Natural killer cell (primary cell): ENCODE measurements around the gene CLIP2. TPM values are rescaled to one million over a fixed set of nuclear protein-coding genes. Genes with fewer than 3 reads are reported as not detected.

Experiments
- ATAC-seq, 3 donors: fragments of 150-1000 bp in 2 of 3; fragments of 200-7000 bp in 1 of 3; cut with Tn5 transposase; 1 replicate in 1 of 3; 2 replicates in 2 of 3; pipeline ENCODE4 v1.10.0; 2021; ENCODE audit warnings: mild to moderate bottlenecking in 2 of 3, moderate library complexity in 2 of 3
- DNase-seq, 2 donors: peaks; one replicate each; pipeline versions ENCODE4 v3.0.0 to v3.0.0-alpha.2; 2013 to 2021; ENCODE audit warnings: mixed read lengths in 1 of 2
- H3K27ac ChIP-seq: one replicate; pipeline ENCODE4 v1.5.1; 2013; ENCODE audit warnings: mild to moderate bottlenecking, low read length
- H3K27me3 ChIP-seq: one replicate; pipeline ENCODE4 v1.6.1; 2013; ENCODE audit warnings: low read length; ENCODE audit not compliant: control insufficient read depth, insufficient read depth
- H3K36me3 ChIP-seq: one replicate; pipeline ENCODE4 v1.6.1; 2013; ENCODE audit warnings: low read length; ENCODE audit not compliant: control insufficient read depth, insufficient read depth
- H3K4me1 ChIP-seq: one replicate; pipeline ENCODE4 v1.6.1; 2013; ENCODE audit warnings: low read length; ENCODE audit not compliant: control insufficient read depth, insufficient read depth
- H3K4me3 ChIP-seq: one replicate; pipeline ENCODE4 v1.5.1; 2013; ENCODE audit warnings: low read length
- H3K9me3 ChIP-seq: one replicate; pipeline ENCODE4 v1.6.1; 2013; ENCODE audit warnings: low read length; ENCODE audit not compliant: control insufficient read depth, insufficient read depth
- H3K27ac Mint-ChIP-seq, 2 donors: one replicate each; pipeline ENCODE4 v1.8.0; 2022; ENCODE audit warnings: mild to moderate bottlenecking in 2 of 2, mixed read lengths in 2 of 2, moderate library complexity in 1 of 2
- H3K27me3 Mint-ChIP-seq, 2 donors: one replicate each; pipeline ENCODE4 v1.8.0; 2022; ENCODE audit warnings: low read depth in 2 of 2, mixed read lengths in 2 of 2
- H3K36me3 Mint-ChIP-seq: one replicate; pipeline ENCODE4 v1.8.0; 2022; ENCODE audit warnings: mixed read lengths
- H3K4me1 Mint-ChIP-seq, 2 donors: one replicate each; pipeline ENCODE4 v1.8.0; 2022; ENCODE audit warnings: mixed read lengths in 2 of 2
- H3K4me3 Mint-ChIP-seq: one replicate; pipeline ENCODE4 v1.8.0; 2022; ENCODE audit warnings: mild to moderate bottlenecking, moderate library complexity, mixed read lengths
- H3K9me3 Mint-ChIP-seq, 2 donors: one replicate each; pipeline ENCODE4 v1.8.0; 2022; ENCODE audit warnings: mixed read lengths in 2 of 2
- CTCF ChIP-seq: fragments of 200-600 bp; IDR thresholded peaks from one replicate; pipeline ENCODE4 v1.8.0; 2022; ENCODE audit warnings: antibody characterized with exemption
- WGBS: methylation state at CpG from one replicate; pipeline ENCODE4 v1.1.7; 2013; ENCODE audit warnings: missing lambda C conversion rate; ENCODE audit not compliant: insufficient coverage; 5-methylcytosine and 5-hydroxymethylcytosine counted together
- intact Hi-C: fragments of 100-400 bp; cut with micrococcal nuclease; formaldehyde crosslinking; loops from one replicate; pipeline ENCODE4 v1.14.2; 2022
- total RNA-seq, 4 donors: library from RNA; stranded (reverse); fragments of 120-200 nt in 1 of 4; gene quantifications; one replicate each; pipeline versions ENCODE4 v1.2.3 to v1.2.4, GENCODE V29; 2013 to 2022

The CLIP2 gene
- total RNA-seq, 3 donors from 2014 or later (not counting 1 experiment from before 2014, with no cell fraction given), result 8.5 to 14.7 (median 10.5) TPM

- H3K9me3 ChIP-seq, result no peaks in the 10 kb centered on the region
- Mint-ChIP-seq H3K36me3 (no peaks in the 10 kb centered on the region), H3K4me3 (peak overlapping the region; percentile 87), H3K4me1 (peaks cover 16 to 25% of the 10 kb centered on the region in 2 donors), H3K9me3 (no peaks in the 10 kb centered on the region), H3K27ac (peak overlapping the region in 1 of 2 donors; percentile 84), H3K27me3 (peaks cover 0 to 3% of the 10 kb centered on the region in 2 donors)
- H3K4me3 ChIP-seq, result peak overlapping the region; percentile 24
- intact Hi-C loops, result no loop called here
- peak in 1 of 2 donors; percentile 18 for DNase-seq
- TF ChIP-seq CTCF, result no peak
- H3K36me3 ChIP-seq, result no peaks in the 10 kb centered on the region
- WGBS, result 5% methylated on average over 27 of the region's 27 CpGs
- H3K27ac ChIP-seq, result no peak overlapping the region
- no peaks in the 10 kb centered on the region for H3K27me3 ChIP-seq
- peaks cover 18% of the 10 kb centered on the region for H3K4me1 ChIP-seq
- ATAC-seq, result peak; percentile 38 to 74 (median 59)
Observed at GRCh38 chr7:74306004-74306729, 17.0 kb downstream of the CLIP2 start.

GRCh38 chr7:74306730-74307469, 17.7 kb downstream of the CLIP2 start:
- no peak overlapping the region for H3K27ac ChIP-seq
- DNase-seq (peak in 1 of 2 donors; percentile 15), ATAC-seq (peak; percentile 28 to 66 (median 42))
- peaks cover 18% of the 10 kb centered on the region for H3K4me1 ChIP-seq
- 16% methylated on average over 20 of the region's 20 CpGs for WGBS
- H3K27me3 Mint-ChIP-seq, result peaks cover 0 to 3% of the 10 kb centered on the region in 2 donors
- H3K4me3 ChIP-seq, result peak overlapping the region; percentile 24
- no peaks in the 10 kb centered on the region for H3K36me3 Mint-ChIP-seq
- H3K4me3 Mint-ChIP-seq, result peak overlapping the region; percentile 87
- no peaks in the 10 kb centered on the region for H3K36me3 ChIP-seq
- no peaks in the 10 kb centered on the region for H3K27me3 ChIP-seq
- peak overlapping the region in 1 of 2 donors; percentile 84 for H3K27ac Mint-ChIP-seq
- H3K9me3 Mint-ChIP-seq, result no peaks in the 10 kb centered on the region
- H3K9me3 ChIP-seq, result no peaks in the 10 kb centered on the region
- TF ChIP-seq CTCF, result no peak
- intact Hi-C loops, result no loop called here
- peaks cover 20 to 29% of the 10 kb centered on the region in 2 donors for H3K4me1 Mint-ChIP-seq

GRCh38 chr7:74307738-74308505, 18.7 kb downstream of the CLIP2 start:
- intact Hi-C loops, result no loop called here
- no peaks in the 10 kb centered on the region for H3K9me3 Mint-ChIP-seq
- Histone ChIP-seq H3K27me3 (no peaks in the 10 kb centered on the region), H3K36me3 (no peaks in the 10 kb centered on the region), H3K4me3 (no peak overlapping the region), H3K4me1 (peaks cover 18% of the 10 kb centered on the region), H3K27ac (no peak overlapping the region), H3K9me3 (no peaks in the 10 kb centered on the region)
- peaks cover 20 to 29% of the 10 kb centered on the region in 2 donors for H3K4me1 Mint-ChIP-seq
- TF ChIP-seq CTCF, result no peak
- peak overlapping the region in 1 of 2 donors; percentile 84 for H3K27ac Mint-ChIP-seq
- no peaks in the 10 kb centered on the region for H3K36me3 Mint-ChIP-seq
- no peak for ATAC-seq
- DNase-seq, result no peak
- WGBS, result 95% methylated on average over 9 of the region's 10 CpGs
- peak overlapping the region; percentile 57 for H3K4me3 Mint-ChIP-seq
- peaks cover 0 to 3% of the 10 kb centered on the region in 2 donors for H3K27me3 Mint-ChIP-seq
